Measurements from ENCODE around the gene BLM. TPM values are rescaled to one million over a fixed set of nuclear protein-coding genes. Genes with fewer than 3 reads are reported as not detected.
"Not testable (repeated sequence)": the region's sequence is repeated elsewhere in the genome, so short reads cannot be mapped to it uniquely, and the experiment has no call there.

BLM gene
- polyA plus RNA-seq, 2 donors: 2.3 to 3.6 TPM

DNA sequence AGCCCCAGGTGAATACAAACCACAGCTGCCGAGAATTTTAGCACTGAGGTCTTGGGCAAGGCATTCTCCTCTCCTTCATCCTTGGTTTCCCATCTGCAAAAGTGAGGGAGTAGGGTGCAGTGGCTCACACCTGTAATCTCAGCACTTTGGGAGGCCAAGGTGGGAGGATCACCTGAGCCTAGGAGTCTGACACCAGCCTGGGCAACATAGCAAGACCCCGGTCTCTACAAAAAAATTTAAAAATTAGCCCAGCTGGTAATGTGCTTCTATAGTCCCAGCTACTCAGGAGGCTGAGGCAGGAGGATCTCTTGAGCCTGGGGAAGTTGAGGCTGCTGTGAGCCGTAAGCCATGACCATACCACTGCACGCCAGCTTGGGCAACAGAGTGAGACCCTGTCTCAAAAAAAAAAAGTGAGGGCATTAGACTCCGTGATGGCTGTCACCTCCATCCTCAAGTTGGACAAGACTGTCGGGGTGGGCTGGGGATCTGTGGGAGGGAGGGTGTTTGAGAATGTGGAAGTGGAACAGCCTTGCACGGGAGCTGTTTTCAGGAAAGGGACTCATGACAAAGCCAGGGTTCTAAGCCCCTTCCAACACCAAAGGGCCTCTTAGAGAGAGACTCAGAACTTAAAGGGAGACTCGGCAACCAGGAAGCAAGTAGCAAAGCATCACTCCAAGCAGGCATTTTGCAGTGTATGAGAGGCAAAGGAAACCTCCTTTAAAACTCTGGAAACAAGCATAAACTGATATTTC, 105.2 kb downstream of the BLM start:
- Histone ChIP-seq H3K36me3 (ENCODE audit: control insufficient read depth in 2 of 2, insufficient read depth in 2 of 2, low read length in 1 of 2) (no peaks in the 10 kb centered on the region), H3K4me3 (ENCODE audit: low read depth in 1 of 2, low read length in 2 of 2) (no peak overlapping the region), H3K27me3 (ENCODE audit: control insufficient read depth in 1 of 2, insufficient read depth in 2 of 2, low read length in 2 of 2) (no peaks in the 10 kb centered on the region), H3K9me3 (ENCODE audit: control insufficient read depth in 2 of 2, insufficient read depth in 1 of 2, low read depth in 1 of 2, low read length in 1 of 2) (no peaks in the 10 kb centered on the region), H3K4me1 (ENCODE audit: control insufficient read depth in 2 of 2, insufficient read depth in 2 of 2, low read length in 1 of 2) (no peaks in the 10 kb centered on the region), H3K27ac (ENCODE audit: low read depth in 2 of 2, low read length in 1 of 2) (no peak overlapping the region)
- 87 to 91% methylated on average over 8 of the region's 8 CpGs for WGBS, 2 donors

- 77 to 83% methylated on average over 7 of the region's 7 CpGs for WGBS, 2 donors
- H3K9me3 ChIP-seq (ENCODE audit: control insufficient read depth in 2 of 2, insufficient read depth in 1 of 2, low read depth in 1 of 2, low read length in 1 of 2): no peaks in the 10 kb centered on the region
- H3K27ac ChIP-seq (ENCODE audit: low read depth in 2 of 2, low read length in 1 of 2): no peak overlapping the region
- no peaks in the 10 kb centered on the region for H3K36me3 ChIP-seq (ENCODE audit: control insufficient read depth in 2 of 2, insufficient read depth in 2 of 2, low read length in 1 of 2)
- H3K4me1 ChIP-seq (ENCODE audit: control insufficient read depth in 2 of 2, insufficient read depth in 2 of 2, low read length in 1 of 2): no peaks in the 10 kb centered on the region
- no peak overlapping the region for H3K4me3 ChIP-seq (ENCODE audit: low read depth in 1 of 2, low read length in 2 of 2)
- H3K27me3 ChIP-seq (ENCODE audit: control insufficient read depth in 1 of 2, insufficient read depth in 2 of 2, low read length in 2 of 2): no peaks in the 10 kb centered on the region
Measured at GRCh38 chr15:90823455-90823974, 106.4 kb downstream of the BLM start.

- not testable (repeated sequence) for H3K9me3 ChIP-seq (ENCODE audit: control insufficient read depth in 2 of 2, insufficient read depth in 1 of 2, low read depth in 1 of 2, low read length in 1 of 2); H3K4me1 ChIP-seq (ENCODE audit: control insufficient read depth in 2 of 2, insufficient read depth in 2 of 2, low read length in 1 of 2); H3K27me3 ChIP-seq (ENCODE audit: control insufficient read depth in 1 of 2, insufficient read depth in 2 of 2, low read length in 2 of 2); H3K36me3 ChIP-seq (ENCODE audit: control insufficient read depth in 2 of 2, insufficient read depth in 2 of 2, low read length in 1 of 2); H3K4me3 ChIP-seq (ENCODE audit: low read depth in 1 of 2, low read length in 2 of 2); H3K27ac ChIP-seq (ENCODE audit: low read depth in 2 of 2, low read length in 1 of 2)
- WGBS, 2 donors: 94 to 95% methylated on average over 45 to 49 of the region's 49 CpGs
Measured at GRCh38 chr15:90825115-90825899, 108.2 kb downstream of the BLM start.

GRCh38 chr15:90826206-90826885, 109.2 kb downstream of the BLM start:
- not testable (repeated sequence) for H3K9me3 ChIP-seq (ENCODE audit: control insufficient read depth in 2 of 2, insufficient read depth in 1 of 2, low read depth in 1 of 2, low read length in 1 of 2); H3K27ac ChIP-seq (ENCODE audit: low read depth in 2 of 2, low read length in 1 of 2); H3K36me3 ChIP-seq (ENCODE audit: control insufficient read depth in 2 of 2, insufficient read depth in 2 of 2, low read length in 1 of 2); H3K4me1 ChIP-seq (ENCODE audit: control insufficient read depth in 2 of 2, insufficient read depth in 2 of 2, low read length in 1 of 2); H3K4me3 ChIP-seq (ENCODE audit: low read depth in 1 of 2, low read length in 2 of 2); H3K27me3 ChIP-seq (ENCODE audit: control insufficient read depth in 1 of 2, insufficient read depth in 2 of 2, low read length in 2 of 2)
- WGBS, 2 donors: 93 to 94% methylated on average over 26 of the region's 26 CpGs

DNA sequence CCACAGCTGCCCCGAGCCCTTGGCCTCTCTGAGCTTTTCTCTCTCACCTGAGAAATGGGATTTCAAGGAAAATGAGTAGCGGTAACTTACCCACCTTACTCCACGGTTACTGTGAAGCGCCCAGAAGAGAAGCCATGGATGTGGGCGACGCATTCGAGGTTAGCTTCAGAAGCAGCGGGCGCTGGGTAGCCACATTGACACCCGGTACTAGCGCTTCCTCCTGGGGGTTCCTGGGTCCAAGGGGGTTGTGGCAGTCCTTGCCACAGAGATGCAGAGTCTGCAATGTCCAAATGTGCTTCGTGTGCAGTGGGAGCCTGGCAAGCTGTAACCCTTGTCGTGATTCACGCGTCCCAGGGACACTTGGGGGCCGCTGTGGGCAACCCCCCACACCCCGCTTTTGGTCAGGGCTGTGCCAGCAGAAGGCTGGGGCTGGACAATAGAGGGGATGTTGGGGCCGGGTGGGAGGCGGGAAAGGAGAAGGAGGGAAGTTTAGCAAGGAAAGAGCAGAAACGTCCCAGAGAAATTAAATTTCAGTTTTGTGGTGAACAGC, 109.8 kb downstream of the BLM start:
- Histone ChIP-seq H3K36me3 (ENCODE audit: control insufficient read depth in 2 of 2, insufficient read depth in 2 of 2, low read length in 1 of 2) (no peaks in the 10 kb centered on the region), H3K27ac (ENCODE audit: low read depth in 2 of 2, low read length in 1 of 2) (no peak overlapping the region), H3K4me1 (ENCODE audit: control insufficient read depth in 2 of 2, insufficient read depth in 2 of 2, low read length in 1 of 2) (no peaks in the 10 kb centered on the region), H3K9me3 (ENCODE audit: control insufficient read depth in 2 of 2, insufficient read depth in 1 of 2, low read depth in 1 of 2, low read length in 1 of 2) (no peaks in the 10 kb centered on the region), H3K4me3 (ENCODE audit: low read depth in 1 of 2, low read length in 2 of 2) (no peak overlapping the region), H3K27me3 (ENCODE audit: control insufficient read depth in 1 of 2, insufficient read depth in 2 of 2, low read length in 2 of 2) (no peaks in the 10 kb centered on the region)
- 90 to 93% methylated on average over 20 of the region's 20 CpGs for WGBS, 2 donors

GRCh38 chr15:90828111-90828510, 111.0 kb downstream of the BLM start:
- 86 to 92% methylated on average over 12 of the region's 12 CpGs for WGBS, 2 donors
- H3K4me3 ChIP-seq (ENCODE audit: low read depth in 1 of 2, low read length in 2 of 2): no peak overlapping the region
- H3K27ac ChIP-seq (ENCODE audit: low read depth in 2 of 2, low read length in 1 of 2): no peak overlapping the region
- H3K36me3 ChIP-seq (ENCODE audit: control insufficient read depth in 2 of 2, insufficient read depth in 2 of 2, low read length in 1 of 2): no peaks in the 10 kb centered on the region
- H3K4me1 ChIP-seq (ENCODE audit: control insufficient read depth in 2 of 2, insufficient read depth in 2 of 2, low read length in 1 of 2): no peaks in the 10 kb centered on the region
- no peaks in the 10 kb centered on the region for H3K9me3 ChIP-seq (ENCODE audit: control insufficient read depth in 2 of 2, insufficient read depth in 1 of 2, low read depth in 1 of 2, low read length in 1 of 2)
- H3K27me3 ChIP-seq (ENCODE audit: control insufficient read depth in 1 of 2, insufficient read depth in 2 of 2, low read length in 2 of 2): no peaks in the 10 kb centered on the region

- no peaks in the 10 kb centered on the region for H3K27me3 ChIP-seq (ENCODE audit: control insufficient read depth in 1 of 2, insufficient read depth in 2 of 2, low read length in 2 of 2)
- H3K9me3 ChIP-seq (ENCODE audit: control insufficient read depth in 2 of 2, insufficient read depth in 1 of 2, low read depth in 1 of 2, low read length in 1 of 2): no peaks in the 10 kb centered on the region
- no peaks in the 10 kb centered on the region for H3K4me1 ChIP-seq (ENCODE audit: control insufficient read depth in 2 of 2, insufficient read depth in 2 of 2, low read length in 1 of 2)
- H3K27ac ChIP-seq (ENCODE audit: low read depth in 2 of 2, low read length in 1 of 2): no peak overlapping the region
- no peaks in the 10 kb centered on the region for H3K36me3 ChIP-seq (ENCODE audit: control insufficient read depth in 2 of 2, insufficient read depth in 2 of 2, low read length in 1 of 2)
- WGBS, 2 donors: 90% methylated on average over 6 of the region's 6 CpGs
- H3K4me3 ChIP-seq (ENCODE audit: low read depth in 1 of 2, low read length in 2 of 2): no peak overlapping the region
Measured at GRCh38 chr15:90829126-90829525, 112.0 kb downstream of the BLM start.

GRCh38 chr15:90829942-90830440, 112.8 kb downstream of the BLM start:
- Histone ChIP-seq H3K4me1 (ENCODE audit: control insufficient read depth in 2 of 2, insufficient read depth in 2 of 2, low read length in 1 of 2) (no peaks in the 10 kb centered on the region), H3K27me3 (ENCODE audit: control insufficient read depth in 1 of 2, insufficient read depth in 2 of 2, low read length in 2 of 2) (no peaks in the 10 kb centered on the region), H3K36me3 (ENCODE audit: control insufficient read depth in 2 of 2, insufficient read depth in 2 of 2, low read length in 1 of 2) (no peaks in the 10 kb centered on the region), H3K4me3 (ENCODE audit: low read depth in 1 of 2, low read length in 2 of 2) (no peak overlapping the region), H3K9me3 (ENCODE audit: control insufficient read depth in 2 of 2, insufficient read depth in 1 of 2, low read depth in 1 of 2, low read length in 1 of 2) (no peaks in the 10 kb centered on the region), H3K27ac (ENCODE audit: low read depth in 2 of 2, low read length in 1 of 2) (peak overlapping the region in 1 of 2 donors; percentile 12)
- WGBS, 2 donors: 54 to 55% methylated on average over 15 of the region's 15 CpGs

DNA sequence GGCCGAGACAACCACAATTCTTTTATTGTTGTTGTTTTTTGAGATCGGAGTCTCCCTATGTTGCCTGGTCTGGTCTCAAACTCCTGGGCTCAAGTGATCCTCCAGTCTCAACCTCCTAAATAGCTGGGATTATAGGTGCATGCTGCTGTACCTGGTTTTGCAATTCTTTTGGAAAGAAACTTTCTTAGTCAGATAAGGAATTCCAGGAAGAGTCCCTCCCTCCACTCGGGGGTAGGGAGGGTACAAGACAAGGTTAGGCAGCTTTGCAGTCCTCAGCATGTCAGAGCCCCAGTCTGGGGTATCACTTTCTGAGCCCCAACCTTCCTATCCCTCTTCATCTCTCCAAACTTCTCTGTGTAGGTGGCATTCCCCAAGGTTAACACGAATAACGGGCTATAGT, 117.5 kb downstream of the BLM start:
- H3K27me3 ChIP-seq (ENCODE audit: control insufficient read depth in 1 of 2, insufficient read depth in 2 of 2, low read length in 2 of 2): no peaks in the 10 kb centered on the region
- H3K4me3 ChIP-seq (ENCODE audit: low read depth in 1 of 2, low read length in 2 of 2): no peak overlapping the region
- no peaks in the 10 kb centered on the region for H3K36me3 ChIP-seq (ENCODE audit: control insufficient read depth in 2 of 2, insufficient read depth in 2 of 2, low read length in 1 of 2)
- WGBS, 2 donors: 60 to 82% methylated on average over 5 of the region's 5 CpGs
- peaks cover 3 to 6% of the 10 kb centered on the region in 2 donors for H3K4me1 ChIP-seq (ENCODE audit: control insufficient read depth in 2 of 2, insufficient read depth in 2 of 2, low read length in 1 of 2)
- H3K27ac ChIP-seq (ENCODE audit: low read depth in 2 of 2, low read length in 1 of 2): no peak overlapping the region
- no peaks in the 10 kb centered on the region for H3K9me3 ChIP-seq (ENCODE audit: control insufficient read depth in 2 of 2, insufficient read depth in 1 of 2, low read depth in 1 of 2, low read length in 1 of 2)

Data from esophagus (tissue), 2 donors.